ENCODE measurements around the gene ADAMTSL4.

GRCh38 chr1:150513351-150513791 is 35.8 kb upstream of the ADAMTSL4 start:
- no peak for TF ChIP-seq CTCF (IDR thresholded peaks at IDR 0.05 in 4 of 5, conservative IDR thresholded peaks at IDR 0.05 in 1 of 5)
- no peak for TF ChIP-seq POLR2A (IDR thresholded peaks at IDR 0.05)

Measured in gastrocnemius medialis (tissue), 4 donors.